HG03196 (cell line): ENCODE data around the gene HPDL.
A peak's percentile ranks its signal among the peaks of the same experiment; 100 is the strongest.

Source experiments
- ATAC-seq: cut with Tn5 transposase; IDR thresholded peaks from one replicate; pipeline ENCODE4 v1.9.1; 2021; ENCODE audit not compliant: unreplicated experiment

HPDL gene

GRCh38 chr1:45322486-45323040 is 4.1 kb upstream of the HPDL start:
- ATAC-seq, result no peak

DNA sequence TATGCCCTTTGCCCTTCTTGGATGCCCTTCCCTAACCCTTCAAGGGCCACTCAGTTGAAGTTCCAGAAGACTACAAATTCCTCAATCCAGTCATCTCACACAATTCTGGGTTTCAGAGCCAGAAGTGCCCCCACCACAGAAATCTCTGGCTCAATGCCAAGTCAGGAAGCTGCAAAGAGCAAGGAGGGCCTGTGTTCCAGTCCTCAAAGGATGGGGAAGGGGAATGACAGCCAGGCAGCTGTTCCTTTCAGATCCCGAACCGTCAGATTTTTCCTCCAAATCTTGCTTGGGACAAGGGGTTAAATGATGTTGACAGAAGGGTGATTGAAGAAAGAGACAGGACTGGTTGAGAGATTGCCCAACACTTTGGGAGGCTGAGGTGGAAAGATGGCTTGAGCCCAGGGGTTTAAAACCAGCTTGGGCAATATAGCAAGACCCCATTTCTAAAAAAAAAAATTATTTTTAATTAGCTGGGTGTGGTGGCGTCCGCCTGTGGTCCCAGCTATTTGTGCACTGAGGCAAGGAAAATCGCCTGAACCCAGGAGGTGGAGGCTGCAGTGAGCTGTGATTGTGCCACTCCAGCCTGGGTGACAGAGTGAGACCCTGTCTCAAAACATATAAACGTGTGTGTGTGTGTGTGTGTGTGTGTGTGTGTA is 716 bp upstream of the HPDL start:
- no peak for ATAC-seq

- no peak for ATAC-seq
Observed at GRCh38 chr1:45327644-45328515, 1.2 kb downstream of the HPDL start.

DNA sequence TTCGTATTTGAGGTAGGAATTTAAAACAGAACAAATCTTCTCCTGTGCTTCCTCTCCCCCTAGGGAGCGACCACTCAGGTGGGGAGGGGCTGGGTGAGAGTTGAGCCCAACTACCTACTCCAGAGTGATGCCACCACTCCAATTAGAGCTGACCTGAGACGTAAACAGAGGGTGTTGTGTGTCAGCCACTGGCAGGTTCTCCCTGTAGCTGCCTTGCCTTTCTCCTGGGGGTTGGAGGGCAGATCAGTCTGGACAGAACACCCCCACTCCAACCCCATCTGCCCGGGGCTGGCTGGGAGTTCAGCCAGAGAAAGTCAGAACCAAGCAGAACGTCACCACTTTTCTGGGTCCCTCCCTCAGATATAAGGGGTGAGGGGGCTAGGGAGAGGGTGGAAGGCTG is 2.0 kb downstream of the HPDL start:
- ATAC-seq, result no peak

GRCh38 chr1:45329445-45329844 is 2.8 kb downstream of the HPDL start:
- ATAC-seq, result no peak

- ATAC-seq, result no peak
Observed at GRCh38 chr1:45331436-45332345, 5.0 kb downstream of the HPDL start.

GRCh38 chr1:45332346-45332720 is 5.6 kb downstream of the HPDL start:
- no peak for ATAC-seq

GRCh38 chr1:45334308-45335245 is 7.9 kb downstream of the HPDL start:
- ATAC-seq, result no peak

DNA sequence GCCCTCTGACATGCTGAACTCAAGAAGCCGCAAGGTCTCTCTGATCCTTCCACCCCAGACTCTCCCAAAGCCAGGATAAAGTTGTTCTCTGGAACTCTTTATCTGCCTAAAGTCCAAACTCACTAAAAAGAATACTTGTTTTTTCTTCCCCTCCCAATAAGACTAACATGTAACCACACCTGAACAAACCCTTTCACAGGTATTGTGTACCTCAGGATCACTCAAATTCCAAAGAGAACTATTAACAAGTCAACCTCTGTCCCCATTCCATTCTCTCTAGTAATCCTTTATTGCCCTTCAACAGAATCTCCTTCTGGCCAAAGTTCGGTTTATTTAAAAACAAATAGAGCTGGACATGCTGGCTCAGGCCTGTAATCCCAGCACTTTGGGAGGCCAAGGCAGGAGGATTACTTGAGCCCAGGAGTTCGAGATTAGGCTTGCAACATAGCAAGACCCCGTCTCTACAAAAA is 9.2 kb downstream of the HPDL start:
- no peak for ATAC-seq

- ATAC-seq, result no peak
Observed at GRCh38 chr1:45337630-45338325, 11.1 kb downstream of the HPDL start.

- peak; percentile 80 for ATAC-seq
Observed at GRCh38 chr1:45339789-45340558, 13.3 kb downstream of the HPDL start, which contains the start of the genes MUTYH and TOE1. Gene MUTYH, minus strand, starts transcription at chr1:45340440. Its CDS starts 5,935 bp downstream, at chr1:45334505. Gene TOE1, plus strand, starts transcription at chr1:45340170. Its CDS starts 83 bp downstream, at chr1:45340253.

DNA sequence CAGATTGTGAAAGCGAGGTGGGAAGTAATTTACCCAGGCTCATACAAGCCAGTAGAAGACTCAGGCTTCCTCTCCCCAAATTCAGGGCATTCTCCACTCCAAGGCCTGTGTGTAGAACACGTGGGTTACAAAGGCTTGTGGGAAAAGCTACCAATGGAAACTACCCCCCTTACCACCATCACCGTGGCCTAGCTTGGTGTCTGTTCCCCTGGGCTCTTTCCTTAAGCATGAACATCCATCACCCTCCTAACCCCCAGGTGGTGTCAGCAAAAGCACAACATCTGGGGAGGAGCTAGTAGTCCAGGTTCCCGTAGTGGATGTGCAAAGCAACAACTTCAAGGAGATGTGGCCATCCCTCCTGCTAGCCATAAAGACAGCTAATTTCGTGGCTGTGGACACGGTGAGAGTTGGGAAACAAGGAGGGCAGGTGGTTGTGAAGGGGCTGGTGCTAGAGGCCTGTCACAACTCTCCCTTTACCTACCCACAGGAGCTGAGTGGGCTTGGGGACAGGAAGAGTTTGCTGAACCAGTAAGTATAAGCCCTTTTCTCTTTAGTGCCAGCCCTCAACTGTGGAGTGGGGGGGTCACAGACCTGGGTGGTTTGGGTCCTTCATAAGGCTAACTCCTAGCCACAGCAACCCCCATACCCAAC is 14.2 kb downstream of the HPDL start:
- ATAC-seq, result no peak

GRCh38 chr1:45344499-45344898 is 17.8 kb downstream of the HPDL start:
- ATAC-seq, result no peak

DNA sequence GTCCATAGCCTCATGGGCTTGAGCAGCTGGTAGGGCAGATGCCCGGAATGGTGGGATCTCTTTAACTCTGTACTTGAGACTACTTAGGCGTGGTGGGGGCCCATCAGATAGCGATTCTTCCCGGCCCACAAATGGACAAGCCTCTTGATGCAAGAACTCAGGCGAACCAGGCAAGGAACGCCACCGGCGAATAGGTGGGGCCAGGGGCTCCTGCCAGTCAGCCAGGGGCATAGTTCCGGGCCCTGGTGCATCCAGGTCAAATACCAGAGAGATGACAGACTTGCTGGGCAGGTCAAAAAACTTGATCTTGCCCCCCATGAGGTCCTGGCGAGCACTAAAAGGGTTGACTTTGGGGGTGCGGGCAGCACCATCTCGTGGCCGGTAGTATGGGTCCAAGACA is 18.3 kb downstream of the HPDL start:
- ATAC-seq, result no peak

GRCh38 chr1:45346473-45346872 is 19.8 kb downstream of the HPDL start:
- no peak for ATAC-seq

DNA sequence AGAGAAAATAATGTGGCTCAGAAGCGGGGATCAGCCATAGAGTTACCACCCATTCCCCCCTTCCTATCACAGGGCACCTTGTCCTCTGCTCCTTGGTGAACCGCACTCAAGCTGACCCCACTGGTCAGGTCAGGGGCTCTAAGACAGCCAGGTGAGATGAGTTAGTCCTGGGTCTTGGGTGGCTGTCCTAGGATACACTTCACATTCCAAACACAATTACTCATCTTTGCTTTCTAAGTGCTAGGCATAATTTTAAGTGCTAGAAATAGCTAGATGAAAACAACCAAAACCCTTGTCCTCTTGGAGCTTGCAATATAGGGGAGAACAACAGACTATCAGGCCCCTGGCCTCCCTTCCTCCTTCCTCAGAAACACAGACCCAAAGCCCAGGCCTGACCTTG is 21.3 kb downstream of the HPDL start:
- no peak for ATAC-seq

- ATAC-seq, result no peak
Observed at GRCh38 chr1:45348609-45348965, 21.9 kb downstream of the HPDL start.
